HL-60 (cell line): ENCODE results near the gene CLVS2.

Source experiments
- DNase-seq, 2 experiments: peaks; one replicate each; pipeline ENCODE4 v3.0.0-alpha.2; 2010 to 2020; ENCODE audit warnings: low read depth in 1 of 2, low spot score in 1 of 2
- H3K27ac ChIP-seq: fragments of 250-450 bp; sonication (Bioruptor Pico); replicated peaks from 2 replicates; pipeline ENCODE4 v1.5.1; 2020; ENCODE audit warnings: mild to moderate bottlenecking, moderate library complexity
- H3K27me3 ChIP-seq: fragments of 250-450 bp; sonication (Bioruptor Pico); 2 replicates; pipeline ENCODE4 v1.5.1; 2021; ENCODE audit warnings: mild to moderate bottlenecking, moderate library complexity; ENCODE audit not compliant: insufficient read depth, poor library complexity, severe bottlenecking
- H3K4me3 ChIP-seq: replicated peaks from 2 replicates; pipeline ENCODE4 v1.5.1; 2011; ENCODE audit warnings: mild to moderate bottlenecking, control low read depth, low read length; ENCODE audit not compliant: insufficient read depth
- CTCF ChIP-seq: IDR thresholded peaks from one replicate; pipeline ENCODE4 v1.5.1; 2011; ENCODE audit warnings: low read length, control low read depth, inconsistent platforms; ENCODE audit not compliant: insufficient read depth
- GABPA ChIP-seq: IDR thresholded peaks from 2 replicates; pipeline ENCODE4 v1.6.1; 2012; ENCODE audit warnings: low read depth
- POLR2AphosphoS5 ChIP-seq: IDR thresholded peaks from 2 replicates; pipeline ENCODE4 v1.6.1; 2012; ENCODE audit warnings: low read depth
- REST ChIP-seq: IDR thresholded peaks from 2 replicates; pipeline ENCODE4 v1.6.1; 2012; ENCODE audit warnings: low read depth; ENCODE audit not compliant: insufficient replicate concordance
- SPI1 ChIP-seq: IDR thresholded peaks from 2 replicates; pipeline ENCODE4 v1.6.1; 2012; ENCODE audit warnings: low read depth, mild to moderate bottlenecking, borderline replicate concordance

CLVS2 gene

GRCh38 chr6:122984393-122984792 is 11.6 kb upstream of the CLVS2 start:
- Histone ChIP-seq H3K27me3 (no peaks in the 10 kb centered on the region), H3K27ac (no peak overlapping the region), H3K4me3 (no peak overlapping the region)
- no peak for DNase-seq
- TF ChIP-seq CTCF: no peak
- TF ChIP-seq REST: no peak
- no peak for TF ChIP-seq SPI1
- TF ChIP-seq GABPA: no peak
- no peak for TF ChIP-seq POLR2AphosphoS5

- Histone ChIP-seq H3K4me3 (no peak overlapping the region), H3K27me3 (peaks cover 23% of the 10 kb centered on the region), H3K27ac (no peak overlapping the region)
- DNase-seq: no peak
- TF ChIP-seq GABPA: no peak
- TF ChIP-seq REST: no peak
- no peak for TF ChIP-seq POLR2AphosphoS5
- no peak for TF ChIP-seq SPI1
- TF ChIP-seq CTCF: no peak
Measured at GRCh38 chr6:122994256-122994655, 1.8 kb upstream of the CLVS2 start.

- no peak overlapping the region for H3K4me3 ChIP-seq
Measured at GRCh38 chr6:122996794-122997505, 915 bp downstream of the CLVS2 start.

More at GRCh38 chr6:122996794-122997505, 915 bp downstream of the CLVS2 start:
- H3K27ac ChIP-seq: no peak overlapping the region
- DNase-seq: no peak
- H3K27me3 ChIP-seq: peaks cover 23% of the 10 kb centered on the region
- no peak for TF ChIP-seq SPI1
- no peak for TF ChIP-seq GABPA
- no peak for TF ChIP-seq CTCF
- no peak for TF ChIP-seq REST
- TF ChIP-seq POLR2AphosphoS5: no peak
